ENCODE results near the gene CRB3. TPM values are rescaled to one million over a fixed set of nuclear protein-coding genes. Genes with fewer than 3 reads are reported as not detected.

CRB3 gene
- total and polyA plus RNA-seq, 9 of the 15 experiments (the other 6 are each of a cell fraction or from before 2014, with no cell fraction given), result 0.49 TPM; not detected in 8

DNA sequence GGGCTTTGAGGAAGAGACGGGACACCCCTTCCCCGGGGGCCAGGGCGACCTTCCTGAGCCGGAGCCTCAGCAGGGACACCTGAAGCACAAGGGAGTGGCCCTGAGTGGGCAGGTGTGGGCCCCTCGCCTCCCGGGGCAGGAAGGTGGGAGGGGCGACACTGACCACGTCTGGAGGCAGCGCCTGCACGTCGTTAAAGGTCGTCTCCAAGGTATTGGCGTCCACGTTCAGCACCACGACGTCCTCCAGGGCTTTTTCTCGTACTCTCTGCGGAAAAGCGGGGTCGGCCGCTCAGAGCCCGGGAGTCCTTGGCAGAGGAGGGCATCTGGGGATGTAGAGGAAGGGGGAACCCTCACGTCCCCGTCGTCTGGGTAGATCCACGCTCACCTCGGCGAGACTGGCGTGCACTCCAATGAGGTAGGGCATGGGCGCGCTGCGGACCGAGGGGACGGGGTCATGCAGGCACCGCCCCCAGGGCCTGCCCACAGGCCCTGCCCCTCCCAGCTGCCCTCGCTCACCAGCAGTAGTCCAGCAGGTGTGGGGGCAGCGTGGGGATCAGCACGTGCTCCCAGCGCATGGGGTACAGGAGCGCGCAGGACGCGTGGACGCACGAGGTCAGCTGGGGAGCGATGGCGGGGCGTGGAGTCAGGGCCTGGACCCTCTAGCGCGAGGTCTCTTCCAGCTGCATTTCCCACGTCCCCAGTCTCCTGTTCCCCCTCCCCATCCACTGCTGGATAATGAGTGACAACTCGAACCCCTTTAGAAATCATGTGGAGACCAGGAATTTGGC, 11.4 kb downstream of the CRB3 start (continued):
- no peak for TF ChIP-seq NFIX (CRISPR knock-in tag; IDR thresholded peaks at IDR 0.05; ENCODE audit: low read depth)
- no peak for TF ChIP-seq U2AF2 (optimal IDR thresholded peaks at IDR 0.05; ENCODE audit: low read depth, low read length)
- TF ChIP-seq ZNF280A (IDR thresholded peaks at IDR 0.05; ENCODE audit: low read depth, partially characterized antibody), result no peak
- no peak for TF ChIP-seq ZNF224 (CRISPR knock-in tag; IDR thresholded peaks at IDR 0.05)
- TF ChIP-seq, protein P1, sequence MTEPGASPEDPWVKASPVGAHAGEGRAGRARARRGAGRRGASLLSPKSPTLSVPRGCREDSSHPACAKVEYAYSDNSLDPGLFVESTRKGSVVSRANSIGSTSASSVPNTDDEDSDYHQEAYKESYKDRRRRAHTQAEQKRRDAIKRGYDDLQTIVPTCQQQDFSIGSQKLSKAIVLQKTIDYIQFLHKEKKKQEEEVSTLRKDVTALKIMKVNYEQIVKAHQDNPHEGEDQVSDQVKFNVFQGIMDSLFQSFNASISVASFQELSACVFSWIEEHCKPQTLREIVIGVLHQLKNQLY (CRISPR knock-in tag; conservative IDR thresholded peaks at IDR 0.05), result no peak
- no peak for TF ChIP-seq ZNF764 (CRISPR knock-in tag; IDR thresholded peaks at IDR 0.05; ENCODE audit: low read depth)
- TF ChIP-seq ZNF384 (IDR thresholded peaks at IDR 0.05; ENCODE audit: low read depth, low read length), result no peak
- TF ChIP-seq CHCHD3 (CRISPR knock-in tag; IDR thresholded peaks at IDR 0.05), result no peak
- no peak for TF ChIP-seq ZNF76 (CRISPR knock-in tag; IDR thresholded peaks at IDR 0.05; ENCODE audit: borderline replicate concordance)

All from K562 (cell line).